BE2C (cell line): ENCODE results near the gene KRT79.

Experiments
- DNase-seq: peaks from one replicate; pipeline ENCODE4 v3.0.0-alpha.2; 2020
- H3K27me3 ChIP-seq: fragments of 250-450 bp; sonication (Bioruptor Pico); 2 replicates; pipeline ENCODE4 v1.5.1; 2020; ENCODE audit warnings: mild to moderate bottlenecking
- H3K36me3 ChIP-seq: fragments of 250-450 bp; sonication (Bioruptor Pico); 2 replicates; pipeline ENCODE4 v1.5.1; 2020; ENCODE audit warnings: mild to moderate bottlenecking
- H3K4me1 ChIP-seq: fragments of 250-450 bp; sonication (Bioruptor Pico); 2 replicates; pipeline ENCODE4 v1.5.1; 2020
- H3K4me3 ChIP-seq: 2 replicates; pipeline ENCODE4 v1.5.1; 2011; ENCODE audit warnings: low read depth, low read length
- H3K9me3 ChIP-seq: fragments of 250-450 bp; sonication (Bioruptor Pico); 2 replicates; pipeline ENCODE4 v1.5.1; 2020
- CTCF ChIP-seq: IDR thresholded peaks from 2 replicates; pipeline ENCODE4 v1.5.1; 2012; ENCODE audit warnings: mild to moderate bottlenecking, low read depth, low read length

Gene KRT79

DNA sequence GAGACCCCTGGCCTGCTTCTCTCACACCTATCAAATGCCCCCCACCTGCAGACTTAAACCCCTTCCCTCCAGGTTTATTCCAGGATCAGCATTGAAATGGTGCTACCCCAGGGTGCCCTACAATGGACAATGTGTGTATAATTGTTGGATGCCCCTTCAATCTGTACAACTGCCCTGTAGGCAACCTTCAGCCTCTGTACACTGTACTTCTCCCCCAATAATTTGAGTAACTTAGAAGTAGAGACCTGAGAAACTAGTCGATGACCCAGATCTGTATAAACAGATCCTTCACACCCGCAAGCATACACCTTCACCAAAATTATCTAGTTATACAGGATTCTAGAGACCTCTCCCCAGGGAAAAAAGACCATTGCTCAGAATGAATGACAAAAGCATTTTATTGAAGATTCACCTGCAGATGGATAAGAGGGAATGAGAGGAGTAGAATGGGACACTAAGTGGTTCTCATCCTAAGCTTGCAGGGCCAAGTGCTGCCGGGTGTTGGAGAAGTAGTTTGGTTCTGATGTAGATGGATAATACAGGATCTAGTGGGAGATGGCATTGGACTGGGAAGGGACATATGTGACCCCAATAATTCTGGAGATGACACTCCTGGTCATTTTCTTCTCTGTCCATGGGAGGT, 27.8 kb downstream of the KRT79 start:
- no peaks in the 10 kb centered on the region; the same call in 1 of the 2 replicates for H3K27me3 ChIP-seq
- no peak overlapping the region for H3K4me3 ChIP-seq

GRCh38 chr12:52805739-52806138, 28.4 kb downstream of the KRT79 start:
- H3K4me3 ChIP-seq: no peak overlapping the region
- no peak for DNase-seq
- no peaks in the 10 kb centered on the region for H3K4me1 ChIP-seq
- no peaks in the 10 kb centered on the region for H3K36me3 ChIP-seq
- H3K27me3 ChIP-seq: no peaks in the 10 kb centered on the region; the same call in 1 of the 2 replicates
- H3K9me3 ChIP-seq: no peaks in the 10 kb centered on the region
- no peak for TF ChIP-seq CTCF

More for the DNA sequence above, 27.8 kb downstream of the KRT79 start:
- no peaks in the 10 kb centered on the region for H3K4me1 ChIP-seq
- H3K9me3 ChIP-seq: no peaks in the 10 kb centered on the region
- no peak for TF ChIP-seq CTCF
- no peak for DNase-seq
- no peaks in the 10 kb centered on the region for H3K36me3 ChIP-seq

- Histone ChIP-seq H3K4me3 (no peak overlapping the region), H3K27me3 (no peaks in the 10 kb centered on the region; the same call in 1 of the 2 replicates), H3K9me3 (no peaks in the 10 kb centered on the region), H3K36me3 (no peaks in the 10 kb centered on the region), H3K4me1 (no peaks in the 10 kb centered on the region)
- DNase-seq: no peak
- TF ChIP-seq CTCF: no peak
Observed at GRCh38 chr12:52805000-52805399, 29.1 kb downstream of the KRT79 start.

- Histone ChIP-seq H3K4me1 (no peaks in the 10 kb centered on the region), H3K4me3 (no peak overlapping the region), H3K36me3 (no peaks in the 10 kb centered on the region), H3K9me3 (no peaks in the 10 kb centered on the region), H3K27me3 (no peaks in the 10 kb centered on the region; the same call in 1 of the 2 replicates)
- no peak for TF ChIP-seq CTCF
- DNase-seq: no peak
Observed at GRCh38 chr12:52802442-52802841, 31.7 kb downstream of the KRT79 start.

DNA sequence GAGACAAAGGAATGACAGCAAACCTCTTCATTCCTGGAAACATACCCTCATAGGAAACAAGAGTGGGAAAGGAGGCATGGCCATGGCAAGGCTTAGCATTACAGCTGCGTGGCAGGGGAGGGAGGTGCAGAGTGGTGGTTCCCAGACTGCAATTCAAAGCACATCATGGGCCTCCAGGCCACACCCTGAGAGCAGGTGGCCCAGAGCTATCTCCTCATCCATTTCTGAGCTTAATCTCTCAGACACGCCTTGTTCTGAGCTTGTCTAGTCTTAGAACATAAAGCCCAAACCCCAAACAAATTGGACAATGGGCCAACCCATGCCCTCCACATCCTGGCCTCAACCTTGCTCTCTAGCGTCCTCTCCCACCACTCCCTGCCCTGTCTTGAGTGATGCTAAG, 32.3 kb downstream of the KRT79 start:
- no peak for DNase-seq
- Histone ChIP-seq H3K9me3 (no peaks in the 10 kb centered on the region), H3K4me1 (no peaks in the 10 kb centered on the region), H3K36me3 (no peaks in the 10 kb centered on the region), H3K27me3 (no peaks in the 10 kb centered on the region), H3K4me3 (no peak overlapping the region)
- TF ChIP-seq CTCF: no peak

- Histone ChIP-seq H3K9me3 (no peaks in the 10 kb centered on the region), H3K4me1 (no peaks in the 10 kb centered on the region), H3K4me3 (no peak overlapping the region), H3K27me3 (no peaks in the 10 kb centered on the region), H3K36me3 (no peaks in the 10 kb centered on the region)
- TF ChIP-seq CTCF: no peak
- DNase-seq: no peak
Observed at GRCh38 chr12:52800259-52800917, 33.7 kb downstream of the KRT79 start.
